Coronary artery (tissue), 2 donors: Measurements from ENCODE around the gene MYCBPAP.

Experiments
- DNase-seq: peaks from one replicate; pipeline ENCODE4 v3.0.0-alpha.2; 2017; ENCODE audit warnings: low spot score
- H3K27ac ChIP-seq, 2 donors: fragments of 200-600 bp; sonication (generic); one replicate each; pipeline ENCODE4 v1.5.1; 2016 to 2019
- H3K4me3 ChIP-seq: fragments of 200-600 bp; sonication (generic); 2 replicates; pipeline ENCODE4 v1.5.1; 2016; ENCODE audit warnings: mild to moderate bottlenecking, moderate library complexity
- TF ChIP-seq, protein P1 (sequence below): fragments of 200-600 bp; sonication (generic); IDR thresholded peaks from one replicate; pipeline ENCODE4 v1.5.1; 2019; ENCODE audit warnings: antibody characterized with exemption

MYCBPAP gene

DNA sequence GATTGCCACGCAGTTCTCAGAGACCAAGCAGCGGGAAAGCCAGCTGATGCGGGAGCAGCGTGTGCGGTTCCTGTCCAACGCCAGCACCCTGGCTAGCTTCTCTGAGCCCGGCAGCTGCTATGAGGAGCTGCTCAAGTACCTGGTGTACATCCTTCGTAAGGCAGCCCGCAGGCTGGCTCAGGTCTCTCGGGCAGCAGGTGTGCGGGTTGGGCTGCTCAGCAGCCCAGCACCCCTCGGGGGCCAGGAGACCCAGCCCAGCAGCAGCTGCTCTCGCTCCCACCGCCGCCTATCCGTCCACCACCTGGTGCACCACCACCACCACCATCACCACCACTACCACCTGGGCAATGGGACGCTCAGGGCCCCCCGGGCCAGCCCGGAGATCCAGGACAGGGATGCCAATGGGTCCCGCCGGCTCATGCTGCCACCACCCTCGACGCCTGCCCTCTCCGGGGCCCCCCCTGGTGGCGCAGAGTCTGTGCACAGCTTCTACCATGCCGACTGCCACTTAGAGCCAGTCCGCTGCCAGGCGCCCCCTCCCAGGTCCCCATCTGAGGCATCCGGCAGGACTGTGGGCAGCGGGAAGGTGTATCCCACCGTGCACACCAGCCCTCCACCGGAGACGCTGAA, 67.5 kb downstream of the MYCBPAP start:
- H3K4me3 ChIP-seq: no peak overlapping the region
- TF ChIP-seq, protein P1, sequence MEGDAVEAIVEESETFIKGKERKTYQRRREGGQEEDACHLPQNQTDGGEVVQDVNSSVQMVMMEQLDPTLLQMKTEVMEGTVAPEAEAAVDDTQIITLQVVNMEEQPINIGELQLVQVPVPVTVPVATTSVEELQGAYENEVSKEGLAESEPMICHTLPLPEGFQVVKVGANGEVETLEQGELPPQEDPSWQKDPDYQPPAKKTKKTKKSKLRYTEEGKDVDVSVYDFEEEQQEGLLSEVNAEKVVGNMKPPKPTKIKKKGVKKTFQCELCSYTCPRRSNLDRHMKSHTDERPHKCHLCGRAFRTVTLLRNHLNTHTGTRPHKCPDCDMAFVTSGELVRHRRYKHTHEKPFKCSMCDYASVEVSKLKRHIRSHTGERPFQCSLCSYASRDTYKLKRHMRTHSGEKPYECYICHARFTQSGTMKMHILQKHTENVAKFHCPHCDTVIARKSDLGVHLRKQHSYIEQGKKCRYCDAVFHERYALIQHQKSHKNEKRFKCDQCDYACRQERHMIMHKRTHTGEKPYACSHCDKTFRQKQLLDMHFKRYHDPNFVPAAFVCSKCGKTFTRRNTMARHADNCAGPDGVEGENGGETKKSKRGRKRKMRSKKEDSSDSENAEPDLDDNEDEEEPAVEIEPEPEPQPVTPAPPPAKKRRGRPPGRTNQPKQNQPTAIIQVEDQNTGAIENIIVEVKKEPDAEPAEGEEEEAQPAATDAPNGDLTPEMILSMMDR: no peak

DNA sequence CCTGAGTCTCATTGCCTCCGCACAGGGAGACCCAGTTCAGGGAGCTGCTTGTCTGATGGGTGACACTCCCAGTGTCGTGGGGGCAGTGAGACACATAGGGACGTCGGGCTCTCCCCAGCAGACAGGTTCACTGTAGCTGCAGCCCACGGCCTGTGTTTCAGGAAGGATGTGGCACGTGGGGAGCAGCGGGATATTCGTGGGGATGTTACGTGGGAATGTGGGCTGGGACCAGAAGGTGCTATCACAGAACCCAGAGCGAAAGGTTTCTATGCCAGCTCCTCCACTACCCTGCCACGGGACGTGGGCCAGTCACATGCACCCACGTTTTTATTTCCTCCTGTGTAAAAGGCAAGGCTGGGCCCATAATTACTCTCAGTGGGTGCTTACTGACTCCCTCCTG, 68.6 kb downstream of the MYCBPAP start:
- DNase-seq: no peak

More for the DNA sequence above, 67.5 kb downstream of the MYCBPAP start:
- no peak for DNase-seq
- H3K27ac ChIP-seq: no peak overlapping the region

DNA sequence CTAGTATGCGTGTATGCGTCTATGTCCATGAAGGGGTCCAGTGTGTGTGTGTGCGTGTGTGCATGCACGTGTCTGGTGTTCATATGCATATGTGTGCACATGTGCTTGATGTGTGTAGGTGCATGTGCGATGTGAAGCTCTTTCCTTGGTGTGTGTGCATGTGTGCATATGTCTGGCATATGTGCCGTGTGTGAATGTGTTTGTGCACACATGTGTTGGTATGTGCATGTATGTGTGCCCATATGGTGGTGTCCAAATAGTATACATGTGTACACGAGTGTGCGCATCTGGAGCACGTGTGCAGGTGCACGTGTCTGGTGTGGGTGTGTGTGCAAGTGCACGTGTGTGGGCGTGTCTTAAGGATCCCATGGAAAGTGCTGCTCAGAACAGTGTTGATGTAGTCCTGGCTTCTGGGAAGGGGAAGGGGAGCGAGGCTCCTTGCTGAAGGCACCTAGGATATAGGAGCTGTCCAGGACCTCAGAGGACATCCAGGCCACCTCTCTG, 69.3 kb downstream of the MYCBPAP start:
- TF ChIP-seq, protein P1: no peak
- H3K4me3 ChIP-seq: no peak overlapping the region
- H3K27ac ChIP-seq: no peak overlapping the region
- DNase-seq: no peak

More for the DNA sequence above, 68.6 kb downstream of the MYCBPAP start:
- no peak overlapping the region for H3K27ac ChIP-seq
- H3K4me3 ChIP-seq: no peak overlapping the region
- TF ChIP-seq, protein P1: no peak

DNA sequence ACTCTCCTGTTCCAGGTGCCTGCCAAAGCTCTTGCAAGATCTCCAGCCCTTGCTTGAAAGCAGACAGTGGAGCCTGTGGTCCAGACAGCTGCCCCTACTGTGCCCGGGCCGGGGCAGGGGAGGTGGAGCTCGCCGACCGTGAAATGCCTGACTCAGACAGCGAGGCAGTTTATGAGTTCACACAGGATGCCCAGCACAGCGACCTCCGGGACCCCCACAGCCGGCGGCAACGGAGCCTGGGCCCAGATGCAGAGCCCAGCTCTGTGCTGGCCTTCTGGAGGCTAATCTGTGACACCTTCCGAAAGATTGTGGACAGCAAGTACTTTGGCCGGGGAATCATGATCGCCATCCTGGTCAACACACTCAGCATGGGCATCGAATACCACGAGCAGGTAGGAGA, 69.9 kb downstream of the MYCBPAP start:
- Histone ChIP-seq H3K27ac (no peak overlapping the region), H3K4me3 (no peak overlapping the region)
- no peak for DNase-seq
- TF ChIP-seq, protein P1: no peak

DNA sequence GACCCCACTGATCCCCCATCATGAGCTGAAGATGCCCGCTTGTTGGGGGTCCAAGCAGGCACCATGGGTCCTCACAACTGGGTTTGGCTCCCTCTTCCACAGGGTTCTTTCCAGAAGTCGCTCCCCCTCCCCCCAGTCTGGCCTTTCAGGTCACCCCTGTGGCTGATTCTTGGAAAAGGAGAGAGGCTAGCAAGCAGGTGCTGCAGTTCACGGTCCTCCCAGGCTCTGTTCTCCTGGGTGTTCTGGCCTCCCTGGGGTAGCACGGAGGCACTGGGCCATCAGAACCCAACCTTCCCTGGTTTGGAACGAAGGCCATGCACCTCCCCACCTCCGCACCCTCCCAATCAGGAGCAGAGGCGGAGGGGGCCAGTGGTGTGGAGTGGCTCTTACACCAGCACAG, 71.2 kb downstream of the MYCBPAP start:
- H3K27ac ChIP-seq: no peak overlapping the region
- no peak for DNase-seq
- TF ChIP-seq, protein P1: no peak

DNA sequence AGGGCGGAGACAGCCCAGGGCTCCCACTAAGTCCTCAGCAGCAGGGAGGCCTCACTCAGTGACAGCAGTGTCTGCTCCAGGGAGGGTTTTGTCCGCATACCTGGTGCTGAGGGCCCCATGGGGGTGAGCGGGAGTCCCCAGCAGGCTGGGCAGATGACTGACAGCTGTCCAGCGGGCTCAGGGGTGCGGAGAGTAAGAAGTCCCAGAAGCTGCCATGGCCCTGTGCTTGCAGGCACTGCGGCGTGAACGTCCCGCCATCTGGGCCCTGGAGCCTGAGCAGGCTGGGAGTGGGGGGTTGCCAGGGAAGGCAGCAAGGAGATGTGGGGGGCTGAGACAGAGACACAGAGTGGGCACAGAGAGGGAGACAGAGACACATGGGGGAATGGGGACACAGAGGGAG, 72.4 kb downstream of the MYCBPAP start:
- TF ChIP-seq, protein P1: no peak
- Histone ChIP-seq H3K4me3 (no peak overlapping the region), H3K27ac (no peak overlapping the region)
- DNase-seq: no peak

More for the DNA sequence above, 71.2 kb downstream of the MYCBPAP start:
- H3K4me3 ChIP-seq: no peak overlapping the region
